ENCODE measurements around the gene TSPAN18.

TSPAN18 gene

DNA sequence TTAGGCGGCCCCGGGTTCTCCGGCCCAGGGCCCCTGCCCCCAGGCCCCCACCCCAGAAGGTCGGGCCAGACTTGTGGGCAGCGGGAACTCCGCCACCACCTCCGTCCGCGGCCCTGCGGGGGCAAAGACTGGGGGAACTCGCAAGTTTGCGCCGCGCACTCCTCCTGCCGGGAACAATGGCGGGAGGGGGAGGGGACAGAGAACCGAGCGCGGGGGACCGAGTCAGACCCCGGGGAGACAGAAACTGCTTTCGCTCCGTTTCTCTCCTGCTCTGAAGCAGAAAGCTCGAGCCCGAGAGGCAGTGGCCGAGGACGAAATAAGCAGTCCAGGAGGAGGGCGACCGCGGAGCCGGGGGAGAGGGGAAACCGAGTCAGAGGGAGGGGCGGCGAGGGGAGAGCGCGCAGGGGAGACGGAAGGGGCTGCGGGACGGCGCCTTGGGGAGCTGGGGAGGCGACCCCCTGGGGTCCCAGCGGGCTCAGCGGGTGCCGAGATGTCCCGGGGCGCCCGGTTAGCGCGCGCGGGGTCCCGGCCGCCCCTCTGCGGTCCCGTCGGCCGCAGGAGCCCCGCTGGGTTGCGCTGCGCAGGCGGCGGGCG, 223.4 kb downstream of the TSPAN18 start:
- no peak for DNase-seq

- DNase-seq = no peak
Observed at GRCh38 chr11:44950625-44951476, 224.1 kb downstream of the TSPAN18 start, which contains the start of gene TP53I11. Gene TP53I11 (minus strand): TSS chr11:44950883. CDS start chr11:44938335, 12,548 bp downstream.

DNA sequence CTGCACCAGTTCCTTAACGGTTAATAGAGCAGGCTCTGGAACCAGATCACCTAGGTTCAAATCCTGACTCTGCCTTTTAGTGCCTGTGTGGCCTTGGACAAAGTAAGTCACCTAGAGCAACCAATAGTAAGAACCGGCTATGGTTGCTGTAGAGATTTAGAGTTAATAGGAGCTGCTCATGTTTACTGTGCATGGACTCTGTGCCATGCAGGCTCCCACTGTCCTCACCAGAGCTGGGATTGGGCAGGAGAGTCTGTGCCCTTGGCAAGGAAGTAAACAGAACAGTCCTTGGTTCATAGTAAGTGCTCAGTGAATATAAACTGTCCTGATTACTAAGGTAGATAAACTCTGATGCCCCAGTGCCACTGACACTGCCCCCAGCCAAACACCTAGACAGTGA, 225.3 kb downstream of the TSPAN18 start:
- DNase-seq = no peak

DNA sequence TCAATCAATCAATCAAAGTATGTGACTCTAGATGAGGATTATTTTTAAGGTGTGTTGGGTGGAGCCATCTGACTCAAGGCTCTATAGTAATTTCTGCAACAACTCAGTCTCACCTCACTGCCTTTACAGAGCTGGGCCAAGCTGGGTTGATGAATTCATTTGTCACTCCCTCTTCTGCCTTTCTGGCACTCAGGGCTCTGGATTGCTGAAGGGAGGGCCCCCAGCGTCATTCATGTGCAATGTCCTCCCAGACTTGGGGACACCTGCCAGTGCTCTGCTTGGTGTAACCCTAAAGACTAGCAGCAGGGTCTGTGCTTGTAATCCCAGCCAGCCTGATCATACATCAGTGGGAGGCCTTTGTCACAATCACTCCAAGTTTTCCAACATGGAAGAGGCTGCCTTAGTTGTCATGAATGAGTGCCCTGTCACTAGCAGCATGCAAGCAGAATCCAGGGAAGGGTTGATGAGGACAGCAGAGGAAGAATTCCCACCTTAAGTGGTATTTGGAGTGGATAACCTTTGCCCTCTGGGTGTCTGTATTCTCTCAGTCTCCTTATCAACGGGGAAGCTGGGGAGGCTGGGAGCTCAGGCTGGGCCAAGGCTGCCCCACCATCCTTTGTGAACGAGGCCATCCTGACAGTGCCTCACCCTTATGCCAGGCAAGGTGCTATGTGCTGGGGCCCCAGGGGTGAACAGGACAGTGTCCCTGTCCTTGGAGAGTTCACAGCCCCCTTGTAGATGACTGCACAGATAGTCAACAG, 225.9 kb downstream of the TSPAN18 start:
- DNase-seq = no peak

- no peak for DNase-seq
Observed at GRCh38 chr11:44954051-44954906, 227.5 kb downstream of the TSPAN18 start.

DNA sequence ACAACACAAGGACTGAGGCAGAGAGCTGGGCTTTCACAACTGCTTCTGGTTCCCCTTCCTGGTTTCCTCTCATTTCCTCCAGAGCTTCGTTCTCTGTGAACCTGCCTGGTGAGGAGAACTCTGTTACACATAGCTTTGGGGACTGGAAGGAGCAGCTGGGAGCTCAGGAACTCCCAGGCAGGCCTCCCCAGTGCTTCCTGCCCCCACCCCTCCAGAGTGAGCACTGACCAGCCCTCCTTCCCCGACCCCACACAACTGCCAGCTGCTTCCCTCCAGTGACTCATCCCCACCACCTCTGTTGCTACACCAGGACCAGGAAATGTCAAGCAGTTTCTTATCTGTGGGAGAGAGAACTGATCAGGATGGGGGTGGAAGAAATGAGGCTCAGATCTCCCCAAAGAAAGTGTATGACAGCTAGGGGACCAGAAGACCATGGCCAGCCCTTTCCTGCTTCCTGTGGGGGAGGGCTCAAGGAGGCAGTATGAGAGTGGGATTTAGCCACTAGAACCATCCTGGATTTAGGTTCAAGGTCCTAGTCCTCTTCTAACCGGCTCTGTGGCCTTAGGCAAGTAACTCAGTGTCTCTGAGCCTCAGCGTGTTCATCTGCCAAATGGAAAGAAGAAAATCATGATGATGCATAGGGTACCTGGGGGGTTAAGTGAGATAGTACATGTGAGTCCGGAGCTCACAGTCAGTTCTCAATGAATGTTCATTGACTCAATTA, 228.4 kb downstream of the TSPAN18 start:
- DNase-seq = peak; percentile 68

DNA sequence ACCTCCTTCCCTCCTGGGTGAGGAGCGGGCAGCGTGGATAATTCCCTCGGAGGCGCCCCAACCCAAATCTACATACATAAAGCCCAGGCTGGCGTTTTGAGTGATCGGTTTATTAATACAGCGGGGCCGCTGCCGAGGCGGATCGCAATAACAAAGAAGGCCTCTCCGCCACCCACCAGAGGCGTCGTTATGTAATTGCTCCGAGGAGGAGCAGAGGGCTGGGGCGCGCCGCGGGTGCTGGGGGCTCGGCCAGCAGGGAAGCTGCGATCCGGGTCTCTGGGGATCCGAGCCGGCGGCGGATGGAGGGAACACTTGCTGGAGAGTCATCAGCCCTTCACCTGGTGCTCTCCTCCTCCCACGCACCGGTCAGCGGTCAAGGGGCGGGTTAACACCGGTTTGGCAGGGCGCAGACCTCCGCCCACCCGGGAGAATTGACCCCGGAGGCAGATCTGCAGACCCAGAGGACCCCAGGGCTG, 230.3 kb downstream of the TSPAN18 start:
- DNase-seq = no peak

- DNase-seq = no peak
Observed at GRCh38 chr11:44957776-44958564, 231.2 kb downstream of the TSPAN18 start.

DNA sequence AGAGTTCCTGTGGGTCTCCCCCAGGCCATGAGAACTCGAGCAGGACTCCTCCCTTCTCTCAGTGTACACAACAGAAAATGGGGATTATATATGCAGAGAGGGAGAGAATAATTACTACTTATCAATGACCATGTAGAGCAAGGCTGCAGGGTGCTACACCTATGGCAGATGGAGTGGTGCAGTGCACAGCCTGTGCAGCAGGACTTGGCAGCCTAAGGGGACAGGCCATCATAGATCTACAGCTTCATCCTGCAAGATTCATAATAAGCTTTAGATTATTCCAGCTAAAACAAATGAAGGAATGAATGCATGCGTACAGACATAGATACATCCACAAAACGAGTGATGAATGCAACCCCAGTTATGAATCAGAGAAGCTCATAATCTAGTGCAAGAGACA, 232.3 kb downstream of the TSPAN18 start:
- DNase-seq = no peak

DNA sequence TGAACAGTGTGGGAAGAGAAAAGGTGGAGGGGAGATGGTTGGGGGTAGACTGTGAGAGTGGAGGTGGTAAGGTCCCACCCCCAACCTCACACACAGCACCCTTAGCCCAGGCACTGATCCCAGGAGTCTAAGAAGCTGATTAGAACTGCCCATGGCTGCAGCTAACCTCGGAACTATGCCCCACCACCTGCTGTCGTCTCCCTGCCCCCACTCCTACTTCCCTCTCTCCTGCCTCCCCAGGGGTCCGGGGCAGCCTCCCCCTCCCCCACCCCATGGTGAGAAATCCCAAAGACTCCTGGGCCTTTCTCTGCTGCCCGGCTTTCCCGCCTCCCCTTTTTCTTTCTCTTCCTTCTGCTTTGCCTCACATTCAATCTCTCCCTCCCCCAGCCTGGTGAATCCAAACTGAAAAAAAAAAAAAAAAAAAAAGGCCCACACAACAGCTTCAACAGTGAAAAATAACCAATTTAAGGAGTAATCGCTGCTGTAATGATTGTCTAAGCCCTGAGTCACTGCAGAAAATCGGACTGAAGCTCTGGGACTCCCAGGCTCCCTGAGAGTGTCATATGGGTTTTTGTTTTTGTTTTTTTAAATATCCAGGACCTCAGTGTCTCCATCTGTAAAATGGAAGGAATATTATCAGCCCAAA, 233.6 kb downstream of the TSPAN18 start:
- DNase-seq = no peak

DNA sequence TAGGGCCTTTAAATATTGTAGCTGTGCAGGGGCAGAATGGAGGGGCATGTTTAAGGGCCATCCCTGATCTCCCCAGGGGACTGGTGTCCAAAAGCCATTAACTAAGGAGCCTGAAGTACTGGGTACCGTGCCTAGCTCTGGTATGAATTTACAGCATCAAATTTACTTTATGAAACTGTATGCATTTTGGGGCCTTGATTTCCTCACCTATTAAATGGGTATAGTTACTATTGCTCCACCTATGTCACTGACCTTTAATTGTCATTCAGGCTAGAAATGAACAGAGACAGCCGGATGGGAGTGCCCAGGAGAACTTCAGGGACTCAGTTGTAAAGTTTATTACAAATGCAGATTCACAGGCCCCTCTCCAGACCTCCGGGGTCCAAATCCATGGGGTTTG, 235.7 kb downstream of the TSPAN18 start:
- DNase-seq = no peak

GRCh38 chr11:44963136-44963535, 236.4 kb downstream of the TSPAN18 start:
- DNase-seq = peak; percentile 53

DNA sequence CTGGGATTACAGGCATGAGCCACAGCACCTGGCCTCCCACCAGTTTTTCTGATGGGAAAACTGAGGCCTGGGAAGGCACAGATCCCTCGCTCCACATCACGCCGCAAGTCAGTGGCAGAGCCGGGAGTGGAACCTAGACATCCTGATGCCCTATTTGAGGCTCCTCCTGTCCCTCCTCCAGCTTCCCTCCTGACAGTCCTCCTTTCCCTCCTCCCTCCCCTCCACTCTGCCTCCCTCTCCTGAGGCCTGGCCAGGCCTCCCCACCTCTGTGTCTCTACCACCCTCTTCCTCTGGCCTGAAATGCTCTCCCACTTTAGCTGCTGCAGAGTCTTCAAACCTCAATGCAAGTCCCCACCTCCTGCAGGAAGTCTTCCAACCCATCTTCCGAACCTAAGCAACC, 237.2 kb downstream of the TSPAN18 start:
- no peak for DNase-seq

DNA sequence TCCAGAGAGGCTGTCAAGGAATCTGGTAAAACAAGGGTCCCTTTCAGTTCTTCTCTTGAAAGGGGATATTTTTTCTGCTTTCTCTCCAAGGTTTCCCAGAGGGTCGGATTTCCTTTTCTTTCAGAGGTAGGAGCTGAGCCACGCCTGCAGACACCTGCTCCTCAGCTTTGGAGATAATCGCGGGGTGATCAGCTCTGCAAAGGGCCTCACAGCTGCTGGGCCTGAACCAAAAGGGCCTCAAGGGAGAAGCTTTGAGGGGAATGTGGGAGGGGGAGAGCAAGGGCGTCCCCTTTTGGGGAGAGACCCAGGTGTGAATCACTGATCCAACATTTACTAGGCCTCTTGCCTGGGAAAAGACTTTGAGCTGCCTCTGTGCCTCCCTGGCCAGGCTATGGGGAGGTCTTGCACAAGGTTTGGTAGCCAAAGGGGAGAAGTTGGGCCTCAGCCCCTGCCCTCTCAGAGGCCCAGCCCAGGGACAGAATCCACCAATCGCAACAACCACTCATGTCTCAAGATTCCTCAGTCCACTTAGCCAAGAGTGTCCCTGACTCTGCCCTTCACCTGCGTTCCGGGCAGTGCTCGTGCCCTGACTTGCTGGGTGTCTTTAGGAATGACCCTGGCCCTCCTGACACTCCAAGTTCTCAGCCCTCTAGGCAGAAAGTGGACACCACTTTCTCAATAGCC, 237.9 kb downstream of the TSPAN18 start:
- no peak for DNase-seq

DNA sequence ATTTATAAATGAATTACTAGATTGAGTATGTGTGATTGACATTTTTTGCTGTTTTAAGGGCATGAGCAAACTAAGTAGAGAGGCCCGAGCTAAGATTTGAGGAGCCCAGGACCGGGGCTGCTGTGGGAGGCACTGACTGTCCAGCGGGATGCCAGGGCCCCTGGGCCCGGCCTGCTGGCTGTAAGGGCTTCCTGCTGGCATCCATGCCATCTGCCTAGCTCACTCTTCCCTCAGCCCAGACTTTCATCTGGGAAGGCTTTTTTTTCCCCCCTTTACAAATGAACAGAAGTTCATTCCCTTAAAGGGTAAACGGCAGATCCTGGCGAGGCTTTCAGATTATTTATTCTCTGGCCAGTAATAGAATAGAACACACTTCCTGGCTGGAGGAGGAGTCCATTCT, 239.9 kb downstream of the TSPAN18 start:
- peak; percentile 14 for DNase-seq

DNA sequence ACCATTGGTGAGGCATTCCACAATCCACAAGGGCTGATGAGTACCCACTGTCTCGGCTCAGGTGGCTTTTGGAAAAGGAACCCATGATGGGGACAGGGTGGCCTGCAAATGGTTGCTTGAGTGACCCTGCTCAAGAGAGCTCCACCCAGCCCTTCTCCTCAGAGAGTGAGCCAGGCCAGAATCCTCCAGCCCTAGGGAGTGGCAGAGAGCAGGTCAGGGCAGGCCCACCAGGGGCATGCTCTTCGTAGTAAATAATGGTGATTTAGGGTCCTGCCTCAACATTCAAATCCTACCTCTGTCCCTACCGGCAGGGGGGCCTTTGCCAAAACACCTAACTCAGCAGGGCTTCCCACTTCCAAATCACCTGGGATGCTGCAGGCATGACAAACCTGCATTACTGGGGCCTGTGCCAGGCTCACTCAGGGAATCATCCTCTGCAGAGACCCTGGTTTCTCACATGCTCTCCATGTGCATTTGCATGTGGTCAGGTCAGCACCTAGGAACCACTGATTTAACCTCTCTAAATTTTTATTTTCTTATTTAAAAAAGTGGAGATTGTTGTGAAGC, 241.3 kb downstream of the TSPAN18 start:
- DNase-seq = no peak

GRCh38 chr11:44968510-44968909, 241.7 kb downstream of the TSPAN18 start:
- peak; percentile 63 for DNase-seq

- DNase-seq = no peak
Observed at GRCh38 chr11:44969651-44970252, 243.0 kb downstream of the TSPAN18 start.

DNA sequence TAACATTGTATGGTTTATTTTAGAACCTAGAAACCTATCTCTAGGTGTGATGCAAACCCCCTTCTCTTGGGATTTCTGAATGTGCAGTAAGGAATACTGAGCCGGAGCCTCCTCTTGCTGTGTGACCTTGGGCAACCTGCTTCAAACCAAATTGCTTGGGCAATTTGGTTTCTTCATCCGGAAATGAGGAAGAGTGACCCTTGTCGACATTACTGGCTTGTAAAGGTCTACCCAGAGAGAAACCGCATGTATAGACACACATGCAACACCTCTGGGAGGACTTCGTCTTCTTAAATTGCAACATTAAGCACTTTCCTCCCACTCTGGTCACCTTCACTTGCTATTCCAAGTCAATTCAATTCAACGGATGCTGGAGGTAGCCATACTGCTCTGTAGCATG, 243.5 kb downstream of the TSPAN18 start:
- no peak for DNase-seq

Measured in DMS 273 treated with DMSO at 0.1 percent for 48 hours (cell line).